ENCODE data around the gene ING3.

Gene ING3

GRCh38 chr7:120950539-120951308, at the start of gene ING3:
TSS of gene ING3 (plus strand) at chr7:120950777. CDS start at chr7:120950897, 120 bp downstream.
- DNase-seq (ENCODE audit: low spot score) = peak; percentile 99

- no peak for DNase-seq (ENCODE audit: low spot score)
Measured at GRCh38 chr7:120915314-120916105, 35.1 kb upstream of the ING3 start.

GRCh38 chr7:120916121-120916520, 34.5 kb upstream of the ING3 start:
- DNase-seq (ENCODE audit: low spot score) = no peak

- no peak for DNase-seq (ENCODE audit: low spot score)
Measured at GRCh38 chr7:120916538-120916937, 34.0 kb upstream of the ING3 start.

GRCh38 chr7:120919466-120919865, 31.1 kb upstream of the ING3 start:
- DNase-seq (ENCODE audit: low spot score) = no peak

- DNase-seq (ENCODE audit: low spot score) = no peak
Measured at GRCh38 chr7:120920034-120920433, 30.5 kb upstream of the ING3 start.

- DNase-seq (ENCODE audit: low spot score) = no peak
Measured at GRCh38 chr7:120920591-120921274, 29.8 kb upstream of the ING3 start.

GRCh38 chr7:120924837-120925236, 25.7 kb upstream of the ING3 start:
- DNase-seq (ENCODE audit: low spot score) = no peak

GRCh38 chr7:120925392-120925791, 25.2 kb upstream of the ING3 start:
- DNase-seq (ENCODE audit: low spot score) = no peak

GRCh38 chr7:120926943-120927346, 23.6 kb upstream of the ING3 start:
- no peak for DNase-seq (ENCODE audit: low spot score)

- DNase-seq (ENCODE audit: low spot score) = no peak
Measured at GRCh38 chr7:120927454-120928103, 23.0 kb upstream of the ING3 start.

- no peak for DNase-seq (ENCODE audit: low spot score)
Measured at GRCh38 chr7:120931243-120931642, 19.3 kb upstream of the ING3 start.

GRCh38 chr7:120933475-120933874, 17.1 kb upstream of the ING3 start:
- DNase-seq (ENCODE audit: low spot score) = no peak

GRCh38 chr7:120939345-120939744, 11.2 kb upstream of the ING3 start:
- DNase-seq (ENCODE audit: low spot score) = no peak

GRCh38 chr7:120941064-120941463, 9.5 kb upstream of the ING3 start:
- no peak for DNase-seq (ENCODE audit: low spot score)

- no peak for DNase-seq (ENCODE audit: low spot score)
Measured at GRCh38 chr7:120941856-120942255, 8.7 kb upstream of the ING3 start.

GRCh38 chr7:120942861-120943260, 7.7 kb upstream of the ING3 start:
- DNase-seq (ENCODE audit: low spot score) = no peak

GRCh38 chr7:120944826-120945562, 5.6 kb upstream of the ING3 start:
- DNase-seq (ENCODE audit: low spot score) = no peak

- DNase-seq (ENCODE audit: low spot score) = no peak
Measured at GRCh38 chr7:120947980-120948379, 2.6 kb upstream of the ING3 start.

- DNase-seq (ENCODE audit: low spot score) = peak; percentile 33
Measured at GRCh38 chr7:120949393-120949911, 1.1 kb upstream of the ING3 start.

- peak; percentile 23 for DNase-seq (ENCODE audit: low spot score)
Measured at GRCh38 chr7:120949998-120950538, 509 bp upstream of the ING3 start.

Measured in hematopoietic multipotent progenitor cell treated with erythropoietin and hydrocortisone succinate and interleukin-3 and kit ligand, for 15 days (in vitro differentiated cells).